Left colon (tissue), 2 donors: ENCODE measurements around the gene PPIA. TPM values are rescaled to one million over a fixed set of nuclear protein-coding genes. Genes with fewer than 3 reads are reported as not detected.
A peak's percentile ranks its signal among the peaks of the same experiment; 100 is the strongest.
"Not testable (repeated sequence)": the region's sequence is repeated elsewhere in the genome, so short reads cannot be mapped to it uniquely, and the experiment has no call there.

ENCODE experiments used
- ATAC-seq: fragments of 200-7000 bp; cut with Tn5 transposase; one replicate; pipeline ENCODE4 v1.9.1; 2020; ENCODE audit warnings: mild to moderate bottlenecking, moderate library complexity
- DNase-seq, 2 donors: peaks; one replicate each; pipeline ENCODE4 v3.0.0-alpha.2; 2020
- intact Hi-C, 2 donors: fragments of 100-400 bp; cut with DNase I in 1 of 2; cut with micrococcal nuclease in 1 of 2; formaldehyde crosslinking; loops; one replicate each; pipeline versions ENCODE4 v1.11.2 to v1.14.0; 2022; cut with DNase I, micrococcal nuclease
- total RNA-seq, 2 donors: library from RNA; stranded (reverse); fragmentation: NEBNext Ultra II Directional; extraction: Animal tissue kit (Norgen Biotek cat#: 25700); gene quantifications; one replicate each; pipeline ENCODE4 v1.2.1, GENCODE V29; 2021
- donor health status: DM: no; HTN: no; CAD: no.
- donor health status: DM: yes; HTN: yes; CAD: no.

Gene PPIA
- total RNA-seq, 2 donors from 2014 or later: 1,049 to 1,320 TPM

DNA sequence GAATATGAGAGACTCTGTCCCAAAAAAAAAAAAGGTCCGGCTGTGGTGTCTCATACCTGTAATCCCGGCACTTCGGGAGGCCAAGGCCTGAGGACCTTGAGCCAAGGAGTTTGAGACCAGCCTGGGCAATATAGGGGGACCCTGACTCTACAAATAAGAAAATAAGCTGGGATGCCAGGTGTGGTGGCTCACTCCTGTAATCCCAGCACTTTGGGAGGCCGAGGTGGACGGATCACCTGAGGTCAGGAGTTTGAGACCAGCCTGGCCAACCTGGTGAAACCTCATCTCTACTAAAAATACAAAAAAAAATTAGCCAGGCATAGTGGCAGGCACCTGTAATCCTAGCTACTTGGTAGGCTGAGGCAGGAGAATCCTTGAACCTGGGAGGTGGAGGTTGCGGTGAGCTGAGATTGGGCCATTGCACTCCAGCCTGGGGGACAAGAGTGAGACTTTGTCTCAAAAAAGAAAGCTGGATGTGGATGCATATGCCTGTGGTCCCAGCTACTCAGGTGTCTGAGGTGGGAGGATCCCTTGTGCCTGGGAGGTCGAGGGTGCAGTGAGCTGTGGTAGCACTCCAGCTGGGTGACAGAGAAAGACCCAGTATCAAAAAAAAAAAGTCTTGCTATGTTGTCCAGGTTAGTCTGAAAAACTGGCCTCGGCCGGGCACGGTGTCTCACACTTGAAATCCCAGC lies 7.5 kb downstream of the PPIA start:
- intact Hi-C loops, DNase-seq: not testable (repeated sequence)
- peak; percentile 16 for ATAC-seq

DNA sequence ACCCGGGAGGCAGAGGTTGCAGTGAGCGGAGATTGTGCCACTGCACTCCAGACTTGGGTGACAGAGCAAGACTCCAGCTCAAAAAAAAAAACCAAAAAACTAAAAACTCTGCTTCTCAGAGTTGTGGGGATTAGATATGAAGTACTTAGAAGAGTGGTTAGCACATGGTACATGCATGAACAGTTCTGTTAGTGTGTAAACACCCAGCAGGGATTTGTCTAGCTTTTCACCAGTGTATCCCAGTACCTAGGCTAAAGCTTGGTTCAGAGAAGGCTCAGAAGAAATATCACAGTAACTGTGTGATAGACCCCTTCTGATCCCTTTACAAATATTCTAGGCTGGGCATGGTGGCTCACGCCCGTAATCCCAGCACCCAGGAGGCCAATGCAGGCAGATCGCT lies 9.5 kb downstream of the PPIA start:
- intact Hi-C loops: no loop called here
- ATAC-seq (no peak), DNase-seq (no peak)

DNA sequence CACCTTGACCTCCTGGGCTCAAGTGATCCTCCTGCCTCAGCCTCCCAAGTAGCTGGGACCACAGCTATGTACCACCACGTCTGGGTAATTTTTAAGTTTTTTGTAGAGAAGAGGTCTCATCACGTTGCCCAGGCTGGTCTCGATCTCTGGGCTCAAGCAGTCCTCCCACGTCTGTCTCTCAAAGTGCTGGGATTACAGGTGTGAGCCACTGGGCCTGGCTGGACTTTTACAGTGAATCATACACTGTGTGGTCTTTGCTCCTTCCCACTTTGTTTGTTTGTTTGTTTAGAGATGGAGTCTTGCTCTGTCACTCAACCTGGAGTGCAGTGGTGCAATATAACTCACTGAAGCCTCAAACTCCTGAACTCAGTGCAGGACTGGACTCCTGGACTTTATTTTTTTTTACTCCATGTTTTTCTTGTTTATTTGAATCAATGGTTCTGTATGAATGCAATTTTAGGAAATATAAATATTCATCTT lies 12.5 kb downstream of the PPIA start:
- DNase-seq: no peak
- ATAC-seq: no peak
- intact Hi-C loops: no loop called here

DNA sequence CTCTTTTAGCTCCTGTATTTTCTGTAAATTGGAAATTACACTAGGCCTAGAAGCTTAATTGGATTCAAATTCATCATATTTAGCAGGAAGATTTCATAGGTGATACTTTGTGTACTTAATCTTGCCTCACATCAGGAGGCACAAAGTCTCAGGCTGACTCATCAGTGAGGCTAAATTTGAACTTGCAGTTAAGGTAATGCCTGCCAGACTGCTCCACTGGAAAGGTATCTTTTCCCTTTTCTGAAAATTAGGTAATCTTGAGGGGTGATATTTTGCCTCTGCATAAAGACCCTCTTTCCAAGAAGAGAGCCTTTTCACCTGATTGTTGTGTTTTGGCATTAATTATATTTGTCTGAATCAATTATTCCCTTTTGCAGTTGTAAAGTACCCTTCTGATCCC lies 14.6 kb downstream of the PPIA start:
- ATAC-seq: peak; percentile 49
- intact Hi-C loops: no loop called here

DNA sequence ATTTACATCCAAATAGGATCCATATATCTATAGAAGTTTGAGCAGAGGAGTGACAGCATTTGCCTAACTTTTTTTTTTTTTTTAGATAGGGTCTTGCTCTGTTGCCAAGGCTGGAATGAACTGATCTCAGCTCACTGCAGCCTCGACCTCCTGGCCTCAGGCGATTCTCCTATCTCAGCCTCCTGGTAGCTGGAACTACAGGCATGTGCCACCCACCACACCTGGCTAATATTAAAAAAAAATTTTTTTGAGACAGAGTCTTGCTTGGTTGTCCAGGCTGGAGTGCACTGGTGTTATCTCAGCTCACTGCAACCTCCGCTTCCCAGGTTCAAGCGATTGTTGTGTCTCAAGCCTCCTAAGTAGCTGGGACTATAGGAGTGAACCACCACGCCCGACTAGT lies 15.1 kb downstream of the PPIA start:
- intact Hi-C loops: no loop called here
- DNase-seq: no peak
- no peak for ATAC-seq

More for the DNA sequence above, 14.6 kb downstream of the PPIA start:
- DNase-seq: no peak

DNA sequence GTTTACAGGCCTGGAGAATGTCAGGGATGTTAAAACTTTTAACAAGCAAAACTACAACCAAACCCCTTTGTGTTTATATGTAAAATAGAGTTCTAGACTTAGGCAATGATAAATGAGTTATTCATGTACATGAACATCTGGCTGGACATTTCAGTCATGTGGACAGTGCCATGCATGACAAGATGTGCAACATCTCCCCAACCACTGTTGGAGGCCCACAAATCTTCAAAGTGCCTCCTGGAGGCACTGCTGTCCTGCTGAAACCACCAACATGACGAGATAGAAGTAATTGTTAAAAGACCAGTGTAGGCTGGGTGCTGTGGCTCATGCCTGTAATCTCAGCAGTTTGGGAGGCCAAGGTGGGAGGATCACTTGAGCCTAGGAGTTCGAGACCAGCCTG lies 18.4 kb downstream of the PPIA start:
- DNase-seq (no peak), ATAC-seq (no peak)
- intact Hi-C loops: no loop called here

DNA sequence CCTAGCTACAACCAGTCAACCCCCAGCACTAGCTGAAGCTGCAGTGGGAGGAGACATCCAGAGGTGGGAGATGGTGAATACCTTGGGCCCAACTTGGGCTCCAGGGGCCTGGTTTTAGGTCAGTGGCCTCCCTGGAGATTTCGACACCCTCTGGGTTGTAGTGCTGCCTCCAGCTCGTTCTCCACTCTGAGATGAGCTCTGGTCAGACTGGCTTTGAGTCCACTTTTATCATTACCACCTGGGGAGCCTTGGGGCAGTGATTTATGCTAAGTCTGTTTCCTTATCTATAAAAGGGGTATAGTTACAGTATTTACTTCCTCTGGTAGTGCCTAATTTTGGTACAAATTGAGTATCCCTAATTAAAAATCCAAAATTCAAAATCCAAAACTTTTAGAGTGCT lies 22.8 kb downstream of the PPIA start:
- intact Hi-C loops: no loop called here
- DNase-seq (no peak), ATAC-seq (no peak)

DNA sequence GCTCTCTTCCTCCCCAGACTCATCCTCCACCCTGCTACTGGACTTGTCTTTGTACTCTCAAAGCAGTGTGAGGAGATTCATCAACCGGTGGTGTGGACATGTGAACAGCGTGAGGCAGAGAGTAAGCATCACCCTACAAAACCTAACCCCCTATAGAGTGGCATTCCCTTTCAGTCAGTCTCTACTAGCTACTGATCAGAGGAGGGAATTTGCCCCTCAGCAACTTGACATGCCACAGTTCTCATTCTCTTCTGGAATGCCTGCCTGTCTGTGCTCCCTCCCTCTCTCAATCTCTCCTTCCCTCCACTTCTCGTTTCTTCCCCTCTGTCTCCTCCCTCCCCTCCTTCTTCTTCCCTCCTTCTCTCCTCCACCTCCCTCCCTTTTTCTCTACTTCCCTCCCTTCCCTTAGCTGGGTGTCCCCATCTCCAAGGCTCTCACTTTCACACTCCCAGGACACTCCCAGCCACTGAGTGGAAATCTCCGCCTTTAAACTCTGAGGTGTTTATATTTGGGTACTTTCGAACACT lies 26.8 kb downstream of the PPIA start:
- intact Hi-C loops: no loop called here
- DNase-seq (no peak), ATAC-seq (no peak)

DNA sequence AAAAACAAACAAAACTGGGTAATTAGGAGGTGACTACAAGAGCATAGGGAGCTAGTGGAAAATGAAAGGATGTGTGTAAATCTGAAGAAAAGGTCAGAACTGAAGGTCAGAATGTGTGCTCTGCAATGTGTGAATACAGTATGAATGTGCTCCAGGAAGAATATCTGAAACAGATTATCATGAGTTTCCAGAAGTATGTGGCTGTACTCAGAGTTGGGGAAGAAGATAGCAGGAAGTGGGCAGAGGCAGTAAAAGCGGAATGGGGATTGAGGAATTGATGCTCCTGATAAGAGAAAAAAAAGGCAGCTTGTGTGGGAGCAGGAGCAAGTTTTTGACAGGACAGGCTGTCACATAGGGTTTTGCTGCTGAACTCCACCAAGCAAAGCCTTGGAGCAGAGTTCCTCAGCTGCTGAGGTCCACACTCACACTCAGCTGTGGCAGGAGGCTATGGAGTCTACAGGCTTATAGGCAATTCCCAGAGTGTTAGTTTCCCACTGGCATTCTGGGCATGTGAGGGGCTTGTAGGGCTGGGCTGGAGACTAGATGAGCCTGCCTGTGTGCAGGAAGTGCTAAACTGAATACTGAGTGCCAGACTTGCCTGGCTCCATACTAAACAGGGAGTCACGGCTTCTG lies 28.5 kb downstream of the PPIA start:
- no peak for ATAC-seq
- intact Hi-C loops: no loop called here
- DNase-seq: no peak

DNA sequence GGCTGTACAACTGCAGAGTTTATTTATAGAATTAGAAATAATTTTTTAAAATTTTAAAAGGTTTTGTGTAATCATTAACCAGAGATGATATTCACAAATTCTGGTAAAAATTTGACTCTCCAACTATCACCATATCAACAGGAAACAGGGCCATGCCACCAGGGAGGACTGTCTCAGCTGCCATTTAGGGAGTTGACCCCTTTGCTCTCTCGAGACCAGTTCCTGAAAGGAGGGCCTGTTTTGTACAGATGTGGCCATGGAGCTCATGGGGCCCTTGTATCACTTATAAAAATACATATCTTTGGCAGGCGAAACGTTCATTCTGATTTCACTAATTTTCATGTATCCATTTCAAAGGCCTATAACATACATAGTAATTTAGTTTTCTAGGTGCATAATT lies 31.1 kb downstream of the PPIA start:
- no peak for ATAC-seq
- intact Hi-C loops: no loop called here
- DNase-seq: no peak

DNA sequence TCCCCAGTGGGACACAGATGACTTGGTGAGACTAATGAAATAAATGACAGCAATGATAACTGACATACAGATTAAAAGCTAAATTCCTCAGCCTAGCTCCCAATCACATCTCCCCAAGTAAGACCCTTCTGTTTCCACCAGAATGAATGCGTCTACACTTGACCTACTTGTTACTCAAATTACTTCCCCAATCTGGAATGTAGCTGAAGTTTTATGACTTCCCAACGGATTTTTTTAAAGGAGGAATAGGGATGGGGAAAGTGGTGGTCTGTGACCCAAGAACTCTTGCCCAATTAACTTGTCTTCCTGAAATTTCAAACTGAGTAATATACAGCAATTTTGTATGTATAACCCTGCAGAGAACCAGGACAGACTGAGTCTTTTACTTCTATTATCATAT lies 42.3 kb downstream of the PPIA start:
- ATAC-seq: no peak
- intact Hi-C loops: no loop called here

DNA sequence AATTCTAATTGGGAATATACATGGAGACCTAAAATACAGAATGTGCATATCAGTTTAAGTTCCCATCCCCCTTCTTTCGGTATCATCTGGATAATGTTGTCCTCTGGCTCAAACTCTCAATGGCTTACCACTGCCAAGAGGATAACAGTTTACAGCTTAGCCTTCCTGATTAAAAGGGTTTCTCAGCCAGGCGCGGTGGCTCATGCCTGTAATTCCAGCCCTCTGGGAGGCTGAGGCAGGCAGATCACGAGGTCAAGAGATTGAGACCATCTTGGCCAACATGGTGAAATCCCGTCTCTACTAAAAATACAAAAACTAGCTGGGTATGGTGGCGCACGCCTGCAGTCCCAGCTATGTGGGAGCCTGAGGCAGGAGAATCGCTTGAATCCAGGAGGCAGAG lies 46.2 kb downstream of the PPIA start:
- DNase-seq, ATAC-seq: not testable (repeated sequence)
- intact Hi-C loops: loop anchor here in 1 of 2 donors (10.0 kb wide), 1 partner anchor 258 kb away; the partner anchor contains the start of gene TMED4

More for the DNA sequence above, 42.3 kb downstream of the PPIA start:
- DNase-seq: no peak

DNA sequence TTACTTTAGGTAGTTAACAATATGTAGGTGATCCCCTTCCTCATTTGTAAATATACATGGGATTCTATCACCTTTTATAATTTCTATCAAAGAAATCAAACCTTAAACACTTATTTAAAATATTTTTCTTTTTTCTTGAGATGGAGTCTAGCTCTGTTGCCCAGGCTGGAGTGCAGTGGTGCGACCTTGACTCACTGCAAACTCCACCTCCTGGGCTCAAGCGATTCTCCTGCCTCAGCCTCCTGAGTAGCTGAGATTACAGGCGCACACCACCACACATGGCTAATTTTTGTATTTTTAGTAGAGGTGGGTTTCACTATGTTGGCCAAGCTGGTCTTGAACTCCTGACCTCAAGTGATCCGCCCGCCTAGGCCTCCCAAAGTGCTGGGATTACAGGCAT lies 47.0 kb downstream of the PPIA start:
- intact Hi-C loops: loop anchor here in 1 of 2 donors (10.0 kb wide), 1 partner anchor 259 kb away; the partner anchor contains the start of gene TMED4
- ATAC-seq, DNase-seq: not testable (repeated sequence)

DNA sequence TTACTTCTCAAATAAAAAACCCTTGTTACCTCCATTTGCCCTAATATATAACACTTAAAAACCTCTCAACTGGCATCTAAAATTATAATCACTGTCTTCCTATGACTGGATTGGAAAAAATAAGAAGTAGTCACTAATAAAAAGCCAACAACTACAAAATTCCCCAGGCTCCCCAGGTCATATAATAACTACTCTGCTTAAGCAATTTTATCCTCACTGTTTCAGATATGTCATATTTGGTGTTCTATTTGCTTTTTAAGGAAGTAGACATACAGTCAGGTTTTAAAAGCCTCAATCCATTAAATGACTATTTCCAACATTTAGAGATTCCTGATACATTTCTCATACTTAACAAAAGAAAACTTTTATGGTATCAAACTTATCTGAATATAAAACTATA lies 49.0 kb downstream of the PPIA start:
- DNase-seq (no peak), ATAC-seq (no peak)
- intact Hi-C loops: loop anchor here in 1 of 2 donors (5.0 to 10.0 kb wide), 2 partner anchors 261 to 353 kb away; partner anchors contain the start of genes NUDCD3 and TMED4

DNA sequence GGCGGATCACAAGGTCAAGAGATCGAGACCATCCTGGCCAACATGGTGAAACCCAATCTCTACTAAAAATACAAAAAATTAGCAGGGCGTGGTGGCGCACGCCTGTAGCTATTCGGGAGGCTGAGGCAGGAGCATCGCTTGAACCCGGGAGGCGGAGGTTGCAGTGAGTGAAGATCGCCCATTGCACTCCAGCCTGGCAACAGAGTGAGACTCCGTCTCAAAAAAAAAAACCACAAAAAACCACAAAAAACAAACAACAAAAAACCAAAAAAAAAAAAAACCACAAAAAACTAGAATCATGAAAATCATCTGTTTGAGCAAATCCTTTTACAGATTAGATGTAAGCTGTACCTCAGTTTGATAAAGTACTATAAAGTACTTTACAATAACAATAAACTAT lies 49.9 kb downstream of the PPIA start:
- peak in 1 of 2 donors; percentile 13 for DNase-seq
- intact Hi-C loops: loop anchor here in 1 of 2 donors (5.0 to 10.0 kb wide), 2 partner anchors 262 to 354 kb away; partner anchors contain the start of genes NUDCD3 and TMED4
- not testable (repeated sequence) for ATAC-seq

DNA sequence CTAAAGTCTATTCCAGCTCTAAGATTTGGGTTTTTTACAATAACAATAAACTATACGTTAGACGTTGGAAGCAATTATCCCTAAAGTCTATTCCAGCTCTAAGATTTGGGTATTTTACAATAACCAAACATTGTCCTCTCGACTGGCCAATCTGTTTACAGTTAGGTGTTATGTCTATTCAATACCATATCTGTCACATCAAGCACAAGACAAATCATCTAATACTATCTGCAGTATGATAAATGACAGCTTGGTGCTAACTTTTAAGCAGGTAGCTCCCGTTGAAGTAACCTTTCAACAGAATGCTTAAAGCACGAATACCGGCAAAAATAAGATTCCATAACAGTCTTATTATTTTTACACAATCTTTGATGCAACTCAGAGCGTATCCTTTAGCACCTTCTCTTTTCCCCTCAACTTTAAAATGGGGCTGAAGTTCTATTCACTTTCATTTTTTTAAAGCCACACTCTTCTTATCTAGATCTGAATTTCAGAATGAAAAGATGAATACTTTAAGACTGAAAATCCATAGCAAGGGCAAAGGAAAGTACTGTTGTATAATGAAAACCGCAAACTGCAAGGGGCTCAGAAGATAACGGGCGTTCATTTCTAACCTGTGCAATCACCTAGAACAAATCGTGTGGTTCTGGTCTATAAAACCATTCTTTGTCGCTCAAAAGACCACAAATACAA lies 50.5 kb downstream of the PPIA start:
- intact Hi-C loops: loop anchor here in 1 of 2 donors (5.0 to 10.0 kb wide), 2 partner anchors 262 to 355 kb away; partner anchors contain the start of genes NUDCD3 and TMED4
- DNase-seq: no peak
- ATAC-seq: no peak

DNA sequence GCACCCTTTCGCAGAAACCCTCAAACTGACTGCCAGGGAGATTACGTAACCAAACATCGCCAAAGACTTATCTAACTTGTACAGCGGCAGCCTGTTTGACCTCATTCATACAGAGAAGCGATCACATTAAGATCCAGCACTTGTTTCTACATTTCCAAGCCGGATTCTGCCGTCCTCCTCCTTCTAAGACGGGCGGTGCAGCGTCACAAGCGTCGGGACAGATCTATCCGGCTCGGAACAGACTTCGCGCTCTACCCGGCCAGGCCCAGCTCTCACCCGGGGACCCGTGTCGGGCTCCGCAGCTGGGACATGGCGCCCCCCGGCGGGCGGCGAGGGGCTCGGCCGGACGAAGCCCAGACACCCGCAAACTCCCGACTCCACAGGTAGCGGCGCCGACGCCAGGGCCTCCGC lies 51.0 kb downstream of the PPIA start:
- peak; percentile 75 for ATAC-seq
- DNase-seq: peak; percentile 87 to 89
- intact Hi-C loops: loop anchor here in 1 of 2 donors (5.0 to 10.0 kb wide), 2 partner anchors 263 to 355 kb away; partner anchors contain the start of genes NUDCD3 and TMED4

DNA sequence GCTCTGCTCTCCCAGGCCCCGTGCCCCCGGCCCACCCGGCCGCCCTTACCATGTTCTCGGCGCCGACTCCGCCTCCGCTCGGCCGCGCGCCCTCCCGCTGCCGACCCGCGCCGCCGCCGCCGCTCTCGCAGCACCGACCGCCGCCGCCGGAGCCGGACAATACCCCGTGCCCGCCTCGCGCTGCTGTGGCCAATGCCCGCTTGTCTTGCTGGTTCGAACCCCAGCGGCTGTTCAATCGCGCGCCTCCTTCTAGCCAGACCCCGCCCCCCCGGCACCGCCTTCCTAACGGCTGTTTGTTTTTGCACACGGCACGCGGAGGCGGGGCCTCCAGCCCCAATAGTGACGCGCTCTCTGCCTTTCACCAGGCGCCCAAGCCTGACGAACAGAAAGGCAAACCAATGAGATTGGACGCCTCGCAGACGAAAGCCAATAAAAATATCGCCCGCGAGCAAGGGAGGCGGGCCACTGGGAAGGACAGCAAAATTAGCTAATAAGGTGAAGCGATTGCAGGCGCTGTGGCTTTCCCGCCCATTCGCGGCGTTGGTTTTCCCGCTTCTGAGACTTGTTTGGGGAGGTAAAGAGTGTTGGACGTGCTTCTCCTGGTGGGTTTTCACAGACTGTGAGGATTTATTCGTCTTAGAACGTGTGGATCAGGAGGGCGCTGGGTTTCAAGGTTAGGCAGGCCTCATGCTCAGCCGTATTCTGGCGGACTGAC lies 51.6 kb downstream of the PPIA start, which contains the start of gene H2AZ2:
Gene H2AZ2, minus strand, starts transcription at position 168 of the 715 bp plus-strand sequence. Its CDS starts 116 bp downstream, at position 52.
- ATAC-seq (peak; percentile 89), DNase-seq (peak; percentile 100)
- intact Hi-C loops: loop anchor here in 1 of 2 donors (2.0 to 10.0 kb wide), 3 partner anchors 39 to 356 kb away; partner anchors contain the start of genes NUDCD3 and TMED4
